ENCODE measurements around the gene NDUFA12. TPM values are rescaled to one million over a fixed set of nuclear protein-coding genes. Genes with fewer than 3 reads are reported as not detected.

The NDUFA12 gene
- total RNA-seq, 1 donor from 2014 or later, result 164 TPM

DNA sequence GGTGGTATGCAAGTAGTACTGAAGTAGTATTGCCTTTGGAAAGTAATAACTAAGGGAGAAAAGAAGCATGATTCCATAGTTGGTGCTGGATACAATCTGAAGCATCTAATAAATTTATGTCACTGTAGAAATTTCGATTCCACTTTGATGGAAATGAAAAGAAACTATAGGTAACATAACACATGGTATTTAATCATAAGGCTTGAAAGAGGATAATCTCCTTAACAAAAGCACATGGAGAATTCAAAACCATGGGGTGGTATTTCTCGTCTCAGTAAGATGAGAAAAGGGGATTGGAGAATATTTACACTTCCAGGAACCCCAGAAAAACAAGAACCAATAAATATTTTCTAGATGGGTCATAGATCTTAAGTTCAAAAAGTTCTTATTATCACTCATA is 72.7 kb downstream of the NDUFA12 start:
- DNase-seq, result no peak

DNA sequence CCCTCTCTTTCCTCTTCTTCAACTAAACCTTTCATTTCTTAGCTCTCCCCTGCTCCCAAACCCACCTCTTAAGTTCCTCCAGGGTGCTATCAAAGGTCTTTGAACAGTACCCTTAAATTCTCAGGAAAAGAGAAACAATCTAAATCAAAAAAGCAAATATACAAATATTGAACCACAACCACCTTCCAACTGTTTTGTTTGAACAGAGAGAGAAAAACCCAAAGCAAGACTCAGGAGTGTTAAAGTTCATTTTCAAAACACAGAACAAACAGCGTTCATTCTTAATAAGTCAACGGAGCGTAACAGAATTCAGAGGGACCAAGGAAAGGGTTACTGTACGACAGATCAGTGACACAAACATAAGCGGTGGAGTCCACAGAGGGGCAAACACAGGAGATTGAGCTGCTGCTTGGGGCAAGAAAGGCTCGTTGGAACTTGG is 73.3 kb downstream of the NDUFA12 start:
- DNase-seq, result no peak

DNA sequence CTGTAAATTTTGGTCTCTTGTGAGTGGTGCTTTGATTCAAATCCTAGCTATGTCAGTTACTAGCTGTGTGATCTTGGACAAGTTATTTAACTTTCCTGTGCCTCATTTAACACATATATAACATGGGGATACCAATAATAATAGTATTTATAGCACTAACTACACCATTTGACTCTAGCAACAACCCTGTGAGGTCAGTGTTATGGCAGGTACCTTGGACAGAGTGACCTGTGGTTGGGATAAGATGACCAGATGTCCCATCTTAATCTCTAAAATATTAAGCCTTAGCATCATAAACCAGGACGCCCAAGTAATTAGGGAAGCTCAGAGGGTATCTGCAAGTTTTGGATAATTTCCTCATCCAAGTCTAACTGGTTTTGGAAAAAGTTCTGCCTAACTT is 73.7 kb downstream of the NDUFA12 start:
- DNase-seq, result no peak

DNA sequence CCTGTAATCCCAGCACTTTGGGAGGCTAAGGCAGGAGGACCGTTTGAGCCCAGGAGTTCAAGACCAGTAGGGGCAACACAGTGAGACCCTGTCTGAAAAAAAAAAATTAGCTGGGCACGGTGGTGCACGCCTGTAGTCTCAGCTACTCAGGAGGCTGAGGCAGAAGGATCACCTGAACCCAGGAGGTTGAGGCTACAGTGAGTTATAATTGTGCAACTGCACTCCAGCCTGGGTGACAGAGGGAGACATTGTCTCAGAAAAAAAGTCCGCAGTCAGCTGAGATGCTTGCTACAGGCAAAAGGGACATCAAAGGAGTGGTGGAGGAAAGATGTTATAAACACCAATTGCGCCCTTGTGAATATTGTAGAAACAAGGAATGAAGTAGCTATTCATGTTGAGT is 77.8 kb downstream of the NDUFA12 start:
- no peak for DNase-seq

DNA sequence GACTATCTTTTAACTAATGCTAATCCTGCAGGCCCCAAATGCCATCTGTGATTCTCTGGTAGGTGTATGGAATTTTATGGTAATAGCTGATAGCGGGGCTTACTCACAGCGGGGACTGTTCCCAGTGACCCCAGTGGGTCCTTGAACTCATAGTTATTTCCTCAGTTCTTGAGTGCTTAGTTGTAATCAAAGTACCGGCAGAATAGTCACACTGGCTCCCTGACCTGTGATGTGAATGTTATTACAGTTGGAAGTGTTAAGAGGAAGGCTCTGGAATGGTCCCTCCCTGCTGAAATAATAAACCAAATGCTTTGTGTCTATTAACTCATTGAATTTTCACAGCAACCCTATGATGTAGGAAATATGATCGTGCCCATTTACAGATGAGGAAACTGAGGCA is 78.3 kb downstream of the NDUFA12 start:
- peak; percentile 12 for DNase-seq

DNA sequence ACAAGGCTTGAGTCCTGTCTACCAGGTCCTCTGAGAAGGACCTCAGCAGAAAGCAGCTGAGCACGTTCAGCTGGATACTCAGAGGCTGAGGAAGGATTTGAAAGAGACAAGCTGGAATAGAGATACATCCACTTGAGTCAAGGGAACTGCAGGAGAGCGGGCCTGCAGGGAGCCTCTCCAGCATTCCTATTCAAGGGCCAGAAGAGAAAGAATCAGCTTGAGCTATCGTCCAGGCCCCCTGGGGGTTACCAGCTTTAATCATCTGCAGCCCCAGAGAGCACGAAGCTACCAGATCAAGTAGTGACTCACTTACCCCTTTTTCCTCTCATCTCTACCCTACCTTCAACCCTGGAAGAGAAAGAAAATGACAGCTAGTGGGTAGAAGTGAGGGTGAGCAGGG is 80.9 kb downstream of the NDUFA12 start:
- DNase-seq, result no peak

Other genes starting within 250 kb of the NDUFA12 start
- 23.3 and 28.1 TPM in 2 replicates for gene NR2C1, start 69.9 kb upstream of the NDUFA12 start, total RNA-seq
- 19.6 and 27.0 TPM in 2 replicates for gene FGD6, start 213.8 kb upstream of the NDUFA12 start, total RNA-seq
- gene VEZT, start 214.1 kb upstream of the NDUFA12 start, total RNA-seq, result 96.7 and 134 TPM in 2 replicates